ENCODE results near the gene COMMD9.
"Not testable (repeated sequence)": the region's sequence is repeated elsewhere in the genome, so short reads cannot be mapped to it uniquely, and the experiment has no call there.

Gene COMMD9

GRCh38 chr11:36328966-36329673 is 39.9 kb upstream of the COMMD9 start:
- Histone ChIP-seq H3K9me2 (ENCODE audit: low read depth, low read length) (no peaks in the 10 kb centered on the region), H3K4me3 (ENCODE audit: low read depth, low read length, poor library complexity, severe bottlenecking) (no peak overlapping the region), H4K20me1 (ENCODE audit: insufficient read depth, low read length) (no peaks in the 10 kb centered on the region), H3F3A (ENCODE audit: insufficient read depth, low read length) (no peaks in the 10 kb centered on the region), H3K4me1 (ENCODE audit: insufficient read depth, low read length, severe bottlenecking) (no peaks in the 10 kb centered on the region), H3K9me3 (ENCODE audit: low read length) (no peaks in the 10 kb centered on the region), H3K36me3 (ENCODE audit: insufficient read depth, low read length) (no peaks in the 10 kb centered on the region), H3K27ac (ENCODE audit: low read depth, low read length, poor library complexity, severe bottlenecking) (no peak overlapping the region), H3K27me3 (ENCODE audit: insufficient read depth, low read length) (no peaks in the 10 kb centered on the region), H3K4me2 (ENCODE audit: low read length) (no peak overlapping the region), H3K9ac (ENCODE audit: low read length) (no peak overlapping the region), H3K79me2 (ENCODE audit: insufficient read depth, low read length) (no peaks in the 10 kb centered on the region), H2AFZ (ENCODE audit: low read length) (no peak overlapping the region)
- no peak for TF ChIP-seq EZH2 (IDR thresholded peaks at IDR 0.05; ENCODE audit: borderline replicate concordance, low read length)
- TF ChIP-seq, protein P1, sequence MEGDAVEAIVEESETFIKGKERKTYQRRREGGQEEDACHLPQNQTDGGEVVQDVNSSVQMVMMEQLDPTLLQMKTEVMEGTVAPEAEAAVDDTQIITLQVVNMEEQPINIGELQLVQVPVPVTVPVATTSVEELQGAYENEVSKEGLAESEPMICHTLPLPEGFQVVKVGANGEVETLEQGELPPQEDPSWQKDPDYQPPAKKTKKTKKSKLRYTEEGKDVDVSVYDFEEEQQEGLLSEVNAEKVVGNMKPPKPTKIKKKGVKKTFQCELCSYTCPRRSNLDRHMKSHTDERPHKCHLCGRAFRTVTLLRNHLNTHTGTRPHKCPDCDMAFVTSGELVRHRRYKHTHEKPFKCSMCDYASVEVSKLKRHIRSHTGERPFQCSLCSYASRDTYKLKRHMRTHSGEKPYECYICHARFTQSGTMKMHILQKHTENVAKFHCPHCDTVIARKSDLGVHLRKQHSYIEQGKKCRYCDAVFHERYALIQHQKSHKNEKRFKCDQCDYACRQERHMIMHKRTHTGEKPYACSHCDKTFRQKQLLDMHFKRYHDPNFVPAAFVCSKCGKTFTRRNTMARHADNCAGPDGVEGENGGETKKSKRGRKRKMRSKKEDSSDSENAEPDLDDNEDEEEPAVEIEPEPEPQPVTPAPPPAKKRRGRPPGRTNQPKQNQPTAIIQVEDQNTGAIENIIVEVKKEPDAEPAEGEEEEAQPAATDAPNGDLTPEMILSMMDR (IDR thresholded peaks at IDR 0.05; ENCODE audit: low read length): no peak

- Histone ChIP-seq H3K9me3 (ENCODE audit: low read length) (no peaks in the 10 kb centered on the region), H2AFZ (ENCODE audit: low read length) (no peak overlapping the region), H3K36me3 (ENCODE audit: insufficient read depth, low read length) (no peaks in the 10 kb centered on the region), H3K27me3 (ENCODE audit: insufficient read depth, low read length) (no peaks in the 10 kb centered on the region), H3K4me2 (ENCODE audit: low read length) (no peak overlapping the region), H4K20me1 (ENCODE audit: insufficient read depth, low read length) (no peaks in the 10 kb centered on the region), H3K4me1 (ENCODE audit: insufficient read depth, low read length, severe bottlenecking) (no peaks in the 10 kb centered on the region), H3K27ac (ENCODE audit: low read depth, low read length, poor library complexity, severe bottlenecking) (no peak overlapping the region), H3K79me2 (ENCODE audit: insufficient read depth, low read length) (no peaks in the 10 kb centered on the region), H3K4me3 (ENCODE audit: low read depth, low read length, poor library complexity, severe bottlenecking) (no peak overlapping the region), H3K9me2 (ENCODE audit: low read depth, low read length) (no peaks in the 10 kb centered on the region), H3F3A (ENCODE audit: insufficient read depth, low read length) (no peaks in the 10 kb centered on the region), H3K9ac (ENCODE audit: low read length) (no peak overlapping the region)
- TF ChIP-seq EZH2 (IDR thresholded peaks at IDR 0.05; ENCODE audit: borderline replicate concordance, low read length): no peak
- TF ChIP-seq, protein P1 (IDR thresholded peaks at IDR 0.05; ENCODE audit: low read length): no peak
Measured at GRCh38 chr11:36326524-36327419, 37.5 kb upstream of the COMMD9 start.

GRCh38 chr11:36325403-36325802 is 36.2 kb upstream of the COMMD9 start:
- H3K4me2 ChIP-seq (ENCODE audit: low read length); H3K4me1 ChIP-seq (ENCODE audit: insufficient read depth, low read length, severe bottlenecking); H3K36me3 ChIP-seq (ENCODE audit: insufficient read depth, low read length); H3K27ac ChIP-seq (ENCODE audit: low read depth, low read length, poor library complexity, severe bottlenecking); H2AFZ ChIP-seq (ENCODE audit: low read length); H3K27me3 ChIP-seq (ENCODE audit: insufficient read depth, low read length); H4K20me1 ChIP-seq (ENCODE audit: insufficient read depth, low read length); H3K9me3 ChIP-seq (ENCODE audit: low read length); H3K9me2 ChIP-seq (ENCODE audit: low read depth, low read length); H3F3A ChIP-seq (ENCODE audit: insufficient read depth, low read length); H3K9ac ChIP-seq (ENCODE audit: low read length); H3K4me3 ChIP-seq (ENCODE audit: low read depth, low read length, poor library complexity, severe bottlenecking); H3K79me2 ChIP-seq (ENCODE audit: insufficient read depth, low read length): not testable (repeated sequence)

- not testable (repeated sequence) for H2AFZ ChIP-seq (ENCODE audit: low read length); H3K79me2 ChIP-seq (ENCODE audit: insufficient read depth, low read length); H3K27ac ChIP-seq (ENCODE audit: low read depth, low read length, poor library complexity, severe bottlenecking); H4K20me1 ChIP-seq (ENCODE audit: insufficient read depth, low read length); H3K4me1 ChIP-seq (ENCODE audit: insufficient read depth, low read length, severe bottlenecking); H3K9me3 ChIP-seq (ENCODE audit: low read length); H3K9me2 ChIP-seq (ENCODE audit: low read depth, low read length); H3K36me3 ChIP-seq (ENCODE audit: insufficient read depth, low read length); H3K4me2 ChIP-seq (ENCODE audit: low read length); H3F3A ChIP-seq (ENCODE audit: insufficient read depth, low read length); H3K27me3 ChIP-seq (ENCODE audit: insufficient read depth, low read length); H3K4me3 ChIP-seq (ENCODE audit: low read depth, low read length, poor library complexity, severe bottlenecking); H3K9ac ChIP-seq (ENCODE audit: low read length)
Measured at GRCh38 chr11:36324956-36325355, 35.7 kb upstream of the COMMD9 start.

Data from OCI-LY1 (cell line).